Astrocyte of the spinal cord (primary cell): ENCODE measurements around the gene ANKS1B.

Source experiments
- DNase-seq: peaks from one replicate; pipeline ENCODE4 v3.0.0; 2011; ENCODE audit warnings: low read depth, low spot score
- H3K4me3 ChIP-seq: 2 replicates; pipeline ENCODE4 v1.5.1; 2011; ENCODE audit warnings: low read depth, mild to moderate bottlenecking, low read length, moderate library complexity
- in situ Hi-C: cut with HindIII; loops from 2 replicates; pipeline ENCODE4 v1.10.0; 2017; ENCODE audit warnings: low sequenced_read_pairs
- TF ChIP-seq, protein P1 (sequence below): IDR thresholded peaks from 2 replicates; pipeline ENCODE4 v1.5.1; 2012; ENCODE audit warnings: low read depth, mild to moderate bottlenecking, low read length, inconsistent platforms

The ANKS1B gene

DNA sequence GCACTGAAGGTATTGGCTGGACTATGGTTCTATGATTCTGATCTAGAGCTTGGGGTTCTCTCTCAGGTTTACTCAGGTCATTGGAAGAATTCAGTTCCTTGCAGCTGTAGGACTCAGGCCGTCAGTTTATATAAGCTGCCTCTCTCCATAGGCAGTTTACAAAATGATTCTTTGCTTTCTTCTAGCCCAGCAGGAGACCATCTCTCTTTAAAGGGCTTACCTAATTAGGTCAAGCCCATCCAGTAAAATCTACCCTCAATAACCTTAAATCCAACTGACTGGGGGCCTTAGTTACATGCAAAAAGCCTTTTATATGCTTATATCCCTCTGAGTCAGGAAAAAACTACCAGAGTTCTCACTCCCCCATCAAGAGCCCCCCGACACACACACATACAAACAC lies 417.7 kb downstream of the ANKS1B start:
- in situ Hi-C loops, result no loop called here
- TF ChIP-seq, protein P1, sequence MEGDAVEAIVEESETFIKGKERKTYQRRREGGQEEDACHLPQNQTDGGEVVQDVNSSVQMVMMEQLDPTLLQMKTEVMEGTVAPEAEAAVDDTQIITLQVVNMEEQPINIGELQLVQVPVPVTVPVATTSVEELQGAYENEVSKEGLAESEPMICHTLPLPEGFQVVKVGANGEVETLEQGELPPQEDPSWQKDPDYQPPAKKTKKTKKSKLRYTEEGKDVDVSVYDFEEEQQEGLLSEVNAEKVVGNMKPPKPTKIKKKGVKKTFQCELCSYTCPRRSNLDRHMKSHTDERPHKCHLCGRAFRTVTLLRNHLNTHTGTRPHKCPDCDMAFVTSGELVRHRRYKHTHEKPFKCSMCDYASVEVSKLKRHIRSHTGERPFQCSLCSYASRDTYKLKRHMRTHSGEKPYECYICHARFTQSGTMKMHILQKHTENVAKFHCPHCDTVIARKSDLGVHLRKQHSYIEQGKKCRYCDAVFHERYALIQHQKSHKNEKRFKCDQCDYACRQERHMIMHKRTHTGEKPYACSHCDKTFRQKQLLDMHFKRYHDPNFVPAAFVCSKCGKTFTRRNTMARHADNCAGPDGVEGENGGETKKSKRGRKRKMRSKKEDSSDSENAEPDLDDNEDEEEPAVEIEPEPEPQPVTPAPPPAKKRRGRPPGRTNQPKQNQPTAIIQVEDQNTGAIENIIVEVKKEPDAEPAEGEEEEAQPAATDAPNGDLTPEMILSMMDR, result no peak
- no peak overlapping the region for H3K4me3 ChIP-seq
- no peak for DNase-seq

DNA sequence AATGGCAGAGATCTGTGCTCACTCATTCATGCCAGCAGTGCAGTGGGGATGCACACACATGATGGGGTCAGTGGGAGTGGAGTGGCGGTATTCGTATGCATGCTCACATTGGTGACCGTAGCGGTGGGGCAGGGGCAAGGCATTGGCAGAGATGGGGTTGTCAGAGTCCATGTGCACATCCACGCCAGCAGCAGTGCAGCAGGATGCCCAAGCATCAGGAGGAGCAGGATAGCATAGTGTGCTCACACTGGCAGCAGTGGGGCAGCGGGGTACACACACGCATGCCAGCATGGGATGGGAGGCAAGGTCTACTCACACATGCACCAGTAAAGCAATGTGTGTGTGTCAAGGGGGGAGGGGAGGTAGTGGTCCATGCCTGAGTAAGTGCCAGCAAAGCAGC lies 426.6 kb downstream of the ANKS1B start:
- in situ Hi-C loops, result no loop called here
- no peak overlapping the region for H3K4me3 ChIP-seq
- DNase-seq, result no peak
- TF ChIP-seq, protein P1, result no peak

DNA sequence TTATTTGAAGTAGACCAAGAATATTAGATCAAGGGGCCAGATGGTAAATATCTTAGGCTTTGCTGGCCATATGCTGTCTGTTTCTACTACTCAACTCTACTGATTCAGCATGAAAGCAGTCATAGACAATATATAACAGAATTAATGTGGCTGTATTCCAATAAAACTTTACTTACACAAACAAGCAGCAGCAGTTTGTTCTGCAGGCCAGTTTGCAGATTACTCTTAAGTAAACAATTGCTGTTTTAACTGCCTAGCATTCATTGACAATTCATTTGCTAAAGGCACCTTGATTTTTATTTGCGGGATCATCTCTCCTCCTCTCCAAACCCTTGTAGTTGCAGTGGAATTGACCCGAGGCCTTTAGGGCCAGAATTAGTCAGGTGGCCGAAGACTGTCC lies 431.3 kb downstream of the ANKS1B start:
- TF ChIP-seq, protein P1, result no peak
- no peak overlapping the region for H3K4me3 ChIP-seq
- no peak for DNase-seq
- in situ Hi-C loops, result no loop called here

GRCh38 chr12:99552022-99552421 lies 432.7 kb downstream of the ANKS1B start:
- no peak for DNase-seq
- no peak overlapping the region for H3K4me3 ChIP-seq
- TF ChIP-seq, protein P1, result no peak
- in situ Hi-C loops, result no loop called here

- TF ChIP-seq, protein P1, result no peak
- in situ Hi-C loops, result no loop called here
- no peak for DNase-seq
- H3K4me3 ChIP-seq, result no peak overlapping the region
Measured at GRCh38 chr12:99549651-99550050, 435.1 kb downstream of the ANKS1B start.

DNA sequence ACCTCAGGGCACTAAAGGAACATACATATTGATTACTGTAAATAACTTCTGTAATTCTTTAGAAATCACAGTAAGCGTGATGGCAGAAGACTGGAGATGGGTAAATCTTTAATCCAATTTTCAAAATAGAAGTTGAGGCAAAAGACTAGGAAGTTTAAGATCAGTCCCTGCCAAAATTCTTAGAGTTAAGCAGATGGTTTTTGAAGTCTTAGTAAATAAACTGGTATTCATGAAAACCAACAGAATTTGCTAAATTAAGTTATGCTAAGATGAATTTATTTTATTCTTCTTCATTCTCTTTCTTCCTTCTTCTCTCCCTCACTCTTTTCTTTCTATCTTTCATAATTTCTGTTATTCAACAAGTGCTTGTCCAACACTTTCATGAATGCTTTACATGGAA lies 435.5 kb downstream of the ANKS1B start:
- TF ChIP-seq, protein P1, result no peak
- DNase-seq, result no peak
- H3K4me3 ChIP-seq, result no peak overlapping the region
- in situ Hi-C loops, result no loop called here

DNA sequence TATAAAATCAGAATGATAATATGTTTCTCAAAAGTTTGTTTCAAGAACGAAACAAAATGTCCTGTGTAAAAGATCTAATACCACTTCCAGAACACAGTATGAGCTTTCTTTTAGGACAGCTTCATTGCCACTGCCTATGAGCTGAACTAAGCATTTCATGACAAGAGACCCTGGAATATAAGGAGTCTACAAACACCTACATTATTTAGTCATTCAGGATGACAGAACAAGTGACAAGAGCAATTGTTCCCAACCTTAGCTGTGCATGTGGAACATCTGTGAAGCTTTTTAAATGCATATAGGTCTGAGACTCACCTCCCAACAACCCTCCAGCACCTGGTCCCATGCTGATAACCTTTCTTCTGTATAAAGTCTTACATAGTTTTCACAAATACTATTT lies 440.3 kb downstream of the ANKS1B start:
- TF ChIP-seq, protein P1, result no peak
- H3K4me3 ChIP-seq, result no peak overlapping the region
- in situ Hi-C loops, result no loop called here
- no peak for DNase-seq
